Skin of body (tissue), 2 donors: Measurements from ENCODE around the gene ABLIM1. TPM values are rescaled to one million over a fixed set of nuclear protein-coding genes. Genes with fewer than 3 reads are reported as not detected.

Experiments
- DNase-seq: peaks from one replicate; lab custom pipeline; 2025; lab: John Stamatoyannopoulos, UW
- total RNA-seq: library from RNA; depleted of rRNA; stranded (reverse); fragments of >200 nt; gene quantifications from one replicate; pipeline ENCODE4 v1.2.3, GENCODE V29; 2014

The ABLIM1 gene
- total RNA-seq, 1 donor from 2014 or later = 66.2 TPM

DNA sequence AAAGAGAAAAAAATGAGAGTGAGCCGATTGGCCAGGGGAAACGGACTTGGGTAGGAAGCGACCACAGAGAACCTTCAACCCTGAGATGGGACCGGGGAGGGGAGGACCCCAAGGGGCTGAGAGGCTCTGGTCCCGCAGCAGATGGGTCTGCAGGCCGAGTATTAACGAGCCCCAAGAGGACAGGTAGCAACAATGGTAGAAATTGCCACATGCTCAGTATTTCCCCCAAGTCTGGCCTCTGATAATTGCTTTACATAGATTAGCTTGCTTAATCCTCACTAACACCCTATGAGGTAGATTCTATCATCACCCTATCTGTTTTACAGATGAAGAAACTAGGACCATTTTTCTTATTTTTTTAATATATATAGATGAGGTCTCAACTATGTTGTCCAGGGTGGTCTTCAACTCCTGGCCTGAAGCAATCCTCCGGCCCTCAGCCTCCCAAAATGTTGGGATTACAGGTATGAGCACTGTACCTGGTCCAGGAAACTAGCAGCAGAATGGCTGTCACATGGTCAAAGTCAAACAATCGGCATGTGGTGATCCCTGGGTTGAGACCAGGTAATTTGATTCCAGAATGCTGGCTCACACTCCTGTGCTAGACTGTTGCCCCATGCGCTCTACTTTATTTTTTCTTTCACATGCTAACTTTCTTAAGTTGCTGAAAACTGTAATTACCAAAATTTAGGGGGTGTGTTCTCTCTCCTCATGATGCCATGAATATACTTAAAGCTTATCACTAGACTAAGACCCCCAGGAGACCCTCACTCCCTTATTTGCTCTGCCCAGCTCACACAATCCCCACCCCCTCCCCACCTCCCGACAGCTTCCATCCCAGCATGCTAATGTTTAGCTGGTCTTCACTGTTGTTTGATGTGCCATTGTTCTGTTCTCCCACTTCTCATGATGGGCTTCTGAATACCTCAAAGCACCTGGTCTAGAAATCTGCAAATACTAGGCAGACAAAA, 185.9 kb downstream of the ABLIM1 start:
- DNase-seq = no peak

DNA sequence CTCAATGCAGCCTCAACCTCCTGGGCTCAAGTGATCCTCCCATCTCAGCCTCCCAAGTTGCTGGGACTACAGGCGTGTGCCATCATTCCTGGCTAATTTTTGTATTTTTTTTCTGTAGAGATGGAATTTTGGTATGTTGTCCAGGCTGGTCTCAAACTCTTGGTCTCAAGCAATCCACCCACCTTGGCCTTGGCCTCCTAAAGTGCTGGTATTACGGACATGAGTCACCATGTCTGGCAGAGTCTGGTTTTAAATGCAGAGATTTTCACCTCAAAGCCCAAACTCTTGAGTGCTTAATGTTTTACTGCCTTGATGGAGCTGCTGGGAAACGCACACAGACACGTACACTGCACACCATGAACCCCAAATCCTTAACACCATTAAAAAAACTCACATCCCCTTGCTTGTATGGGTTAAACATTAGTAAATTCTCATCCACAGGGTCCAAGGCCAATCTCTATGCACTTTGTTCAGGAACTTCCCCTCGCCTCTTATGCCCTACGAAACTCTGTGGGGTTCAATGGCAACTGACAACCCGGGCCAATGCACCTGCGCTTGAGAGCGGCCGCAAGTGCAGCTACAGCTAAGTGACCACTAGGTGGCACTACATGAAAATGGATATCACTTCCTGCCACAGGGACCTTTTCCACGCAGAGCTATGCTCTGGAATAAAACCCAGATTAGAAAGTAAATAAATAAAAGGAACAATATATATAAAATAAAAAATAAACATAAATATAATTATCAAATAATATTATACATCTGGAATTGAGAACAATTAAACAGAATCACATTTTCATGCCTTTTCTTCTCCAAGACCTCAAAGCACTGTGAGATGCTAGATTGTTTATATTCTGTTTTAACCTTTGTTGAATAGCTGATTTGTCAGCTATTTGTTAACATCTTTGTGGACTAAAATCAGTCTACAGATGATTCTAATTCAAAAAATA, 186.8 kb downstream of the ABLIM1 start:
- DNase-seq = peak; percentile 23

GRCh38 chr10:114470361-114470760, 187.7 kb downstream of the ABLIM1 start:
- DNase-seq = no peak

DNA sequence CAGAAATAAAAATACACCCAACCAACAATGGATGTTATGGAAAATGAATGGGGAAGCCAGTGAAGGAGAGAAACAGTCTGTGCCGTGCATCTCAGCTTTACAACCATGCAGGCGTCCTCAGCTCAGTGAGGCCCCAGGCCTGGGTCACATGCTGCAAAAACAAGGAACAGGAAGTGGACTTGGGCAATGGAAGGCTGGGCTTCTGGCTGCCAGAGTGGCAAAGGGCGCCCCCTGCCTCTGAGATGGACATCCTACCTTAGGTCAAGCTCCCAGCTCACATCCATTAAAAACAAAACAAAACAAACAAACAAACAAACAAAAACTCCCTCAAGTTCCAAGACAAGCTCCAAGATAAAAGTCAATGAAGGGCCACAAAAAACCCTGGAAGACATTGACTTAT, 199.1 kb downstream of the ABLIM1 start:
- DNase-seq = no peak

DNA sequence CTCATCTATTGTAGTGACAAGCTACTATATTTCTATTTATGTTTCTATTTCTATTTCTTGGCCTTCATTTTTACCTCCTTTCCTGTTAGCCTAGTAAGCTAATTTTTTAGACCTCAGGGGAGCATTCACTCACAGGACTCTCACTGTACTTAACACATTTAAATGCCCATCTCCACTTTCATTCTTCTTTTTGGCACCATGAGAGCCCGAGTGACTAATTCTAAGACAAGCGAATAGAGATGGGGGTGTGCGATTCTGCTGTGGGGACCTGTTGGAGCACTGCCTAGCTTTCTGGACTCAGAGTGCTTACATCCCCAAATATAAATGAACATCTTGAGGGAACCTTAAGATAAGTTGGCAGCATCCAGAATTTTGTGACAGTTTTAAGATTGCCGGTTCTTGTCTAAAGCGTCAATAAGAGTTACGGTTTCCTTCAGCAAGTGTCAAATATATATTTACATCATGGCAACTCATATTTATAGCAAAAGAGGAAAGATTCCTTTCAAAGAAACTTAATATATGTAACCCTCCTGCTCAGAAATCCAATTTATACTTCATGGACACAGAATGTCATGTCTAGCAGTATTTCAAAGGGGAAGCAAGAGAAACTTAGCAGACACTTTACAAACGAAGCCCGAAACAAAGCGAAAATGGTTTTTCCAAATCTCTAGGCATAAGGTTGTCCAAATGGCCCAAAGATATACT, 199.7 kb downstream of the ABLIM1 start:
- no peak for DNase-seq

DNA sequence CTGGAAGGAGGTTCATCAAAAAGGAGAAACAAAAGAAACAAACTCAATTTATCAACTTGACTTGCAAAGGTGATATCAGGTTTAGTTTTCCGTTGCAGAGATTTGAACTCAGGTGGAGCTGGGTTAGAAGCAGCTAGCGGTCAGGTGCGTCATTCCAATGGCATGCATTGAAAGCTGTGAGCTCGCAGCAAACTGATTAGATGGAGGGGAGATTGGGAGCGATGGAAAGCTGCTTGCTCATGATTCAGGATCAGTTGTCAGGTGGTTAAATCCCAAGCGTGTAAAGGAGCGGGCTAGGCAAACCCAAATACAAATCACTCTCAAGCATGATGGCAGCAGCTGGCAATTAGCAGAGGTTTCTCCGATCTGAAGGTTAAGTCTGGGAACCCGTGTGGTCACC, 204.5 kb downstream of the ABLIM1 start:
- DNase-seq = no peak

DNA sequence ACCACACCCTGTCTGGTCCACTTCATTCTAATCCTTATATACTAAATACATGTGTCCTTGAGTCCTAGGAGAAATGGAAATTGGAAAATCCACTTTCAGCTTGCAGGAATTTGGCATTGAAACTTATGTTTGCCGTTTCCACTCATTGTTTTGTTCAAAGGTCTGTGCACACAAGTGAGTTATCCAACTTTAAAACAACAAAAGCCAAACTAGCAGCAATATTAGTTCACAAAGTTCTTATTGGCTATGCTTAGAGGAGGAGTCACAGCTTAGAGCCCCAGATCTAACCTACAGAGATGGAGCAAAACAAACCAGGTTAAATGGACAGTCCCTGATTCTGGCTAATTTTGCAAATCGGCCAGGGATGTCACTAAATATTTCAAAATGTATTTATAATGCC, 209.2 kb downstream of the ABLIM1 start:
- DNase-seq = no peak

DNA sequence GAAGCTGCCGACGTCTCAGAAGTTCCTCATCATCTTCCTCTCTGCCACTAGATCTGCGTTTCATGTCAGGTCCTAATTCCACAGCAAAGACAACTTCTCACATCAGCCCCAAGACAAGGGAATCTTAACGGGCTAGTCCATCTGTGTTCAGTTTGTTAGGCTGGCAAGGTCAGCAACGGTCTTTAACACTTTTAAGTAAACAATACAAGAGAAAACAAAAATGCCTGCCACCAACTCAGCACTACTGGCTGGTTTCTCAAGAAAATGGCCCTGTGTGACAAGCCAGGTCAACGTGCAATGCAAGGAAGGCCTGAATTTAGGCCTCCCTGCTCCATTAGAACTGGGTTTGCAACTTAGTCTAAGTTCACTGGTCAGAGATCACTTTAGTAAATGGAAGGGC, 212.7 kb downstream of the ABLIM1 start:
- no peak for DNase-seq

DNA sequence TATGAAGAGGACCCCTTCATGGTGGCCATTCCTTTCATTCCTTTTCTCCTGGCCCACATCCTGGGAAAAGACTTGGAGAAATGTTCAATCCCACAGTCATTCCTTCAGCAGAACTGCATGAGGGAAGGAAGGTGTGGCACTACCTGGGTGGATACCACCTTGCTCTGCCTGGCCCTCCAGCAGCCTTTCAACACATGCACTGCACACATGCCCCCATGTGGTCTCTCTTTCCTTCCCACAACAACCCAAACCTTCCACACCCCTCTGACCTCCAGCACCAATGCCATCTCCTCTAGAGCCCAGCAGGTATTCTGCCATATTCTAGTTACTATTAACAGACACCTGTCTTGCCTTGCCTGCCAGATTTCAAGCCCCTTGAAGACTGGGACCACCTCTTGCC, 213.3 kb downstream of the ABLIM1 start:
- DNase-seq = no peak

DNA sequence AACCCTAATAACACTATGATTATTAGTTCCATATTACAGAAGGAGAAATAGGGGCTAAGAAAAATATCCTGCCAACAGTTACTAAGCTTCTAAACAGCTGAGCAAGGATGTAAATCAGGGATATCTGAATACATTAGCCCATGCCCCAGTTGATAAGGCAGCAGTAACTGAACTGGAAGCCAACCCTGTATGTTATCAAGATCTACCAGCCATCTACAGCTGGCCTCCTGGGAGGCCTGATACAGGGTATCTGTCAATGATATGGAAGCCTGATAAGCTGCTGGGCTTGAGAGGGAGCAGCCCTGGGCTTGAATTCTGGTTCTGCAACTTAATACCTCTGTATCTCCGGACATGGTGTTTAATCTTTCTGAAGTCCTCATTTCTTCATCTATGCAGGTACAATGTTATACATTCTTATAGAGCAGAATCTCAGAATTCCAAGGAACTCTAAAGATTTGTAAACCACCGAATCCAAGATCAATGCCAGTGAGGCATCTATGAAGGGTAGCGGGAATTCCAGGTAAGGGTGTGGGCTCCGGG, 215.9 kb downstream of the ABLIM1 start:
- DNase-seq = no peak

DNA sequence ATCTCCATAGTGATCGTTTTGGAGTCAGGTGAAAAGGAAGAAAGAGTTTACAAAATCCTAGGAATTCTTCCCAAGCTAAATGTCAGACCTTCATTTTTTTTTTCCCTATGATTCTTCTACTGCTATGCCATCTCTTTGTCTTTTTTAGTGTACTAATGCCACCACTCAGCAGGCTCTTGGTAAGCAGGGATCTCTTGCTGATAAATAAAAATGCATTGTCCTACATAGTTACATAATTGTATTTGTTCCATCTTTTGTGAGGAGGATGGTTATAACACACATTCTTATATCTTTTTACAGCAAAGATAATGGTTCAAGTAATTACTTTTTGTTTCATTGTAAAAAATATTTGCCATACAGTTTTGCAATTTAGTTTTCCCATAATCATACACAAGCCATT, 217.0 kb downstream of the ABLIM1 start:
- no peak for DNase-seq

GRCh38 chr10:114437473-114438292, 220.4 kb downstream of the ABLIM1 start:
- no peak for DNase-seq

DNA sequence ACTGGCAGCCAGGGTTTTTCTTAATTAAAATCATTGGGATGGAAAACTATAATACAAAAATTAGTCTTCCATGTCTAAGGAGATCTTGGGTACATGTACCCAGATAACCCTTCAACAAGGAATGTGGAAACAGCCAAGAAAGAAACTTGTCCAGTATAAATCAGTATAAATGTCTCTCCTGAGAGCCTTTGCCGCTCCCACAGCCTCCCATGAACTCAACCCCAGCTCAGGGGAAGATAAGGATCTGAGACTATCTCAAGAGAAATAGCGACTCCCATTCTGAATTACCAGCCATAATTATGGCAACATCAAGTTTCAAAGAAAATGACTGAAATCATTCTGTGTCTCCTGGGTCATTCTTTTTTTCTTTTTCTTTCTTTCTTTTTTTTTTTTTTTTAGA, 221.1 kb downstream of the ABLIM1 start:
- DNase-seq = no peak

- no peak for DNase-seq
Observed at GRCh38 chr10:114432566-114433093, 225.4 kb downstream of the ABLIM1 start.

GRCh38 chr10:114431414-114432135, 226.5 kb downstream of the ABLIM1 start:
- DNase-seq = no peak

- DNase-seq = no peak
Observed at GRCh38 chr10:114430688-114431413, 227.2 kb downstream of the ABLIM1 start.

DNA sequence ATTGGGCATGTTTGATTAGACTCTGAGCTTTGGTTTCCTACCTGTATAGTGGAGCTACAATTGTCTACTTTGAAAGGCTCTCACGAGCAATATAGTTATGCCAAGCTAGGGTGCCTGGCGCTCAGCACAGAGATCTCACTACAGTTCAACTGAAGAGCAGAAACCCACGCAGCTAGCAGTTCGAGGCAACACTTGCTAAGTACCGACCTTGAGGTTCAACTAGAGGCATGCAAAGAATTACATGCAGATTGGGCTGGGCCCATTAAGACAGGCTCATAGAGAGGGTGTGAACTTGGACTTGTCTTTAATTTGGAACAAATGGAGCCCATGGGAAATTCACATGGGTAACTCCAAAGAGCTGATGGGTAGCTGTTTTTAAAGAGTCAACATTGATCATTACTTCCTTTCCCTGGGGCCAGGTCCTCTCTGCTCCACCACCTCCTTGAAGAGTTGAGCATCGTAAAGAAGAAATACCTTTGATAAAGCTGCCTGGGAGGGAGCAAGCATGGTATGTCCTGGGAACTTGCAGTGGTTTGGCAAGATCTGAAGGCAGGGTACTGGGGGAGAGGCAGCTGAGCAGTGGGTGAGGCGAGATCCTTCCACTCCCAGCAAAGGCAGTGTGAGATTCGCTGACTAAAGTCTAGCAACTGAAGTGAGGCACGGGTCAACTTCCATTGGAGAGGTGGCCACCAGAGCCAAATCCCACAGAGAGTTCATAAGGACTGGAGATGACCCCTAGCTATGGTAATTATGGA, 228.3 kb downstream of the ABLIM1 start:
- no peak for DNase-seq
